RWPE2 (cell line): ENCODE measurements around the gene COMTD1.

Experiments used
- ATAC-seq: fragments of 200-7000 bp; cut with Tn5 transposase; 3 replicates; pipeline ENCODE4 v1.9.1; 2021; ENCODE audit warnings: low read depth
- DNase-seq: peaks from one replicate; pipeline ENCODE4 v3.0.0-alpha.2; 2020; ENCODE audit warnings: low spot score
- H3K27ac ChIP-seq: fragments of 450-650 bp; 2 replicates; pipeline ENCODE4 v1.5.1; 2017; ENCODE audit warnings: mild to moderate bottlenecking; ENCODE audit not compliant: poor library complexity, severe bottlenecking
- H3K27me3 ChIP-seq: fragments of 250-450 bp; sonication (Bioruptor Pico); 2 replicates; pipeline ENCODE4 v1.5.1; 2021; ENCODE audit warnings: mild to moderate bottlenecking, moderate library complexity; ENCODE audit not compliant: insufficient read depth, poor library complexity, severe bottlenecking
- H3K36me3 ChIP-seq: fragments of 250-450 bp; sonication (Bioruptor Pico); 2 replicates; pipeline ENCODE4 v1.5.1; 2020; ENCODE audit warnings: low read depth, mild to moderate bottlenecking, moderate library complexity
- H3K4me1 ChIP-seq: fragments of 250-450 bp; sonication (Bioruptor Pico); 2 replicates; pipeline ENCODE4 v1.5.1; 2021; ENCODE audit warnings: mild to moderate bottlenecking, moderate library complexity; ENCODE audit not compliant: insufficient read depth, poor library complexity, severe bottlenecking
- H3K4me3 ChIP-seq: fragments of 250-450 bp; sonication (Bioruptor Pico); 2 replicates; pipeline ENCODE4 v1.5.1; 2021; ENCODE audit warnings: mild to moderate bottlenecking, moderate library complexity; ENCODE audit not compliant: severe bottlenecking
- H3K9me3 ChIP-seq: fragments of 250-450 bp; sonication (Bioruptor Pico); 2 replicates; pipeline ENCODE4 v1.5.1; 2021; ENCODE audit warnings: mild to moderate bottlenecking, moderate library complexity; ENCODE audit not compliant: severe bottlenecking
- CTCF ChIP-seq: fragments of 450-650 bp; IDR thresholded peaks from one replicate; pipeline ENCODE4 v1.5.1; 2017; ENCODE audit warnings: mild to moderate bottlenecking, moderate library complexity; ENCODE audit not compliant: poor library complexity, severe bottlenecking

COMTD1 gene

DNA sequence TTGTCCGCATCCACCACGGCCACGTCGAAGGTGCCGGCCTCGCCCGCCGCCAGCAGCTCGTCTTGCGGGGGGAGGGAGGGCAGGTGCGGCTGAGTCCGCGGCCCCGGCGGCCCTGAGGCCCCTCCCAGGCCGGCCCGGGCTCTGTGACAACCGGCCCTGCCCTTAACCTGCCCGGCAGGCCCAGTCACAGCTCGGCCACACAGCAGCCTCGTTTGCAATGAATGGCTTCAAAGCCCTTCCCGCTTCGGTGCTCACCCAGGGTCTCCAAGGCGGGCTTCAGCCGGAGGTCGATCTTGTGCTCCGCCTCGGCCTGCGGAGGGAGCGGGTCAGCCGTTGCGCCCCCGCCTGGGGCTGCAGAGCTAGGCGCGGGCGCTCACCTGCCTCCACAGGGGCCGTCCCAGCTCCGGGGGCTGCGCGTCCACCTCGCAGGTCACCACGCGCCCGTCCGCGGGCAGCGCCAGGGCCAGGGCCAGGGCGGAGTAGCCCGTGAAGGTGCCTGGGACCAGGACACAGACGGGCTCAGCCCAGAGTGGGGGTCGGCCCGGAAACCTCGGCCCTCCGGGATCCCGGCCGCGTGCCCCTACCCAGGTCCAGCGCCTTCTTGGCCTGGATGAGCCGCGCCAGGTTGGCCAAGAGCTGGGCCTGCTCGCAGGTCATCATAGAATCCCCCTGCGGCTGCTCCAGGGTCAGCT is 928 bp downstream of the COMTD1 start:
- H3K4me3 ChIP-seq, result peak overlapping the region; percentile 40
- peaks cover 14% of the 10 kb centered on the region for H3K4me1 ChIP-seq
- no peaks in the 10 kb centered on the region for H3K9me3 ChIP-seq
- H3K27ac ChIP-seq, result peak overlapping the region; percentile 90
- TF ChIP-seq CTCF, result no peak
- DNase-seq, result no peak
- peaks cover 40% of the 10 kb centered on the region for H3K36me3 ChIP-seq
- peak; percentile 1; the same call in 2 of the 3 replicates for ATAC-seq
- H3K27me3 ChIP-seq, result no peaks in the 10 kb centered on the region

DNA sequence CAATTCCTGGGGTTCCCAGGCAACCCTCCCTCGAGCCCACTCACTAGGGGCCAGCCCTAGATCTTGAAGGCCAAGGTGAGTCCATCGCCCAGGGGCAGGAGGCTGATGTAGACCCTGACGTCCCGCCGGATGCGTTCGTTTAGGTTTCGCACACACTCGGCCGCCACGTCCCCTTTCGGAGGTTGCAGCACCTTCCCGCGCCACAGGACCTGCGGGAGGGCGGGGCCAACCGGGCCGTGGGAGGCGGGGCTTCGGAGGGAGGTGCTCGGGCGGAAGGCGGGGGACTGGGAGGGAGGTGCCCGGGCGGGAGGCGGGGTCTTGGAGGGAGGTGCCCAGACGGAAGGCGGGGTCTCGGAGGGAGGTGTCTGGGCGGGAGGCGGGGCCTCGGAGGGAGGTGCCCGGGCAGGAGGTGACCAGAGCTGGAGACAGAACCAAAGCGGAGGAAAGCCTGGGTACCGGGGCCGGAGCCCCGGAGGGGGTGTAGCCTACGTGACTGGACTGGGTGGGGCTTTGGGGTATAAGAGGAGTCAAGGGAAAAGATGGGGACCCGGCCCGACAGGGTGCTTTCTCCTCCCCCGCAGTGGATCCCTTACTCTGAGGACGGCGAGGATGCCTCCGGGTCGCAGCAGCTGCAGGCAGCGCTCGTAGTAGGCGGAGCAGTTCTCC is 1.6 kb downstream of the COMTD1 start:
- Histone ChIP-seq H3K36me3 (peaks cover 47% of the 10 kb centered on the region), H3K9me3 (no peaks in the 10 kb centered on the region), H3K27ac (peak overlapping the region; percentile 90), H3K4me1 (peaks cover 15% of the 10 kb centered on the region), H3K27me3 (no peaks in the 10 kb centered on the region), H3K4me3 (peak overlapping the region; percentile 40)
- TF ChIP-seq CTCF, result no peak
- ATAC-seq (peak; percentile 66), DNase-seq (peak; percentile 96)

DNA sequence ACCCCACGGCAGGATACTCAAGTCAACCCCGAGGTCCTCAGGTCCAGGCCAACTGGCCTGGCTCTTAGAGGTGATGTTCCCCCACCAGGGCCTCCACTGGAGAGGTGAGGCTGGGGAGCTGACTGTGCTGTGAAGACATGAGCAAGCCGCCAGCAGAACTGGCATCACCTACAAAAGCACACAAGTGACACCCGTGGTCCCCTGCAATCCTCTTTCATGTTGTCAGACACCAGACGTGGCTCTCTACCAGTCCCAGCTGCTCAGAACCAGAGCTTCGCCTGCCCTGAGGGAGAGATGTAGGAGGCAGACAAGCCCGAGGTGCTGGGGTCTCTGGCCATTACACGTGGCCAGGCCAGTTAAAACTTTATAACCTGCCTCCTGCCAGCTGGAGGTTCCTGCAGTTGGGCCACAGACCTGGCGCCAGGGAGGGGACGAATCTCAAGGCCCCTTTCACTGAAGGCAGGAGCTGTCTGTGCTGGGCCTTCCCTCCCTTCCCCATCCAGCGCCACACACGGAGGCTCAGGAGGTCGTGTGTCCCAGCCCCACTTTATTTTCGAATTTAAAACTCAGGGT is 2.2 kb downstream of the COMTD1 start:
- Histone ChIP-seq H3K27ac (peak overlapping the region; percentile 90), H3K27me3 (no peaks in the 10 kb centered on the region), H3K4me1 (peaks cover 19% of the 10 kb centered on the region), H3K4me3 (peak overlapping the region; percentile 40), H3K9me3 (no peaks in the 10 kb centered on the region), H3K36me3 (peaks cover 51% of the 10 kb centered on the region)
- TF ChIP-seq CTCF, result no peak
- DNase-seq, result no peak
- no peak for ATAC-seq

- H3K36me3 ChIP-seq, result peaks cover 60% of the 10 kb centered on the region
- peak overlapping the region; percentile 90 for H3K27ac ChIP-seq
- no peaks in the 10 kb centered on the region for H3K9me3 ChIP-seq
- ATAC-seq, result no peak
- DNase-seq, result no peak
- H3K4me1 ChIP-seq, result peaks cover 22% of the 10 kb centered on the region
- no peaks in the 10 kb centered on the region for H3K27me3 ChIP-seq
- no peak overlapping the region for H3K4me3 ChIP-seq
- no peak for TF ChIP-seq CTCF
These were observed 3.8 kb downstream of the COMTD1 start for GRCh38 chr10:75231672-75232581.
